HEK293 (cell line): ENCODE measurements around the gene ZNF582.

Experiments used
- CTCF ChIA-PET: fragments of 350-600 bp; formaldehyde crosslinking; extraction: SDS; loops from one replicate; lab custom pipeline; 2021; ENCODE audit warnings: antibody characterized with exemption; lab: Yijun Ruan, JAX
- POLR2A ChIA-PET: fragments of 300-600 bp; formaldehyde crosslinking; extraction: SDS; loops from one replicate; lab custom pipeline; 2020; ENCODE audit warnings: antibody characterized with exemption, inconsistent platforms; lab: Yijun Ruan, JAX
- H3K27ac ChIP-seq: fragments of 200-500 bp; sonication (Bioruptor generic); 2 replicates; pipeline ENCODE4 v1.5.1; 2014; ENCODE audit warnings: low read depth, low read length, control low read depth, inconsistent platforms; ENCODE audit errors: extremely low read depth
- H3K36me3 ChIP-seq, 2 experiments: fragments of 200-500 bp in 1 of 2; sonication (Bioruptor generic) in 1 of 2; 1 replicate in 1 of 2; 2 replicates in 1 of 2; pipeline ENCODE4 v1.5.1; 2014 to 2017; ENCODE audit warnings: inconsistent platforms in 2 of 2, low read length in 2 of 2; ENCODE audit not compliant: control insufficient read depth in 2 of 2, insufficient read depth in 1 of 2
- H3K4me1 ChIP-seq: fragments of 200-500 bp; sonication (Bioruptor generic); 2 replicates; pipeline ENCODE4 v1.5.1; 2014; ENCODE audit warnings: mild to moderate bottlenecking, low read length, inconsistent platforms; ENCODE audit not compliant: control insufficient read depth, insufficient read depth
- H3K4me3 ChIP-seq: 2 replicates; pipeline ENCODE4 v1.5.1; 2011; ENCODE audit warnings: low read depth, mild to moderate bottlenecking, control low read depth, low read length, moderate library complexity
- H3K9me3 ChIP-seq: fragments of 200-500 bp; sonication (Bioruptor generic); 2 replicates; pipeline ENCODE4 v1.5.1; 2014; ENCODE audit warnings: low read depth, low read length, inconsistent platforms; ENCODE audit not compliant: control insufficient read depth, insufficient read depth
- KLF10 ChIP-seq: fragments of 450-650 bp; IDR thresholded peaks from 2 replicates; pipeline ENCODE4 v1.5.1; 2018; ENCODE audit warnings: missing biosample characterization, mild to moderate bottlenecking, missing genetic modification characterization
- MYNN ChIP-seq: fragments of 450-650 bp; formaldehyde crosslinking; IDR thresholded peaks from 2 replicates; pipeline ENCODE4 v1.5.1; 2016; ENCODE audit warnings: missing biosample characterization, missing genetic modification characterization, borderline replicate concordance
- SETDB1 ChIP-seq: IDR thresholded peaks from one replicate; pipeline ENCODE4 v1.6.1; 2017; ENCODE audit warnings: mild to moderate bottlenecking, low read length, moderate library complexity, mixed read lengths; ENCODE audit not compliant: insufficient read length
- ZBTB48 ChIP-seq: fragments of 450-650 bp; formaldehyde crosslinking; IDR thresholded peaks from 2 replicates; pipeline ENCODE4 v1.5.1; 2016; ENCODE audit warnings: missing biosample characterization, missing genetic modification characterization
- ZNF114 ChIP-seq: fragments of 450-650 bp; formaldehyde crosslinking; IDR thresholded peaks from 2 replicates; pipeline ENCODE4 v1.5.0; 2017; ENCODE audit warnings: missing biosample characterization, missing genetic modification characterization
- ZNF146 ChIP-seq: fragments of 450-650 bp; formaldehyde crosslinking; IDR thresholded peaks from 2 replicates; pipeline ENCODE4 v1.5.1; 2016; ENCODE audit warnings: missing biosample characterization, missing genetic modification characterization
- ZNF184 ChIP-seq: fragments of 450-650 bp; IDR thresholded peaks from 2 replicates; pipeline ENCODE4 v1.5.1; 2018; ENCODE audit warnings: missing biosample characterization, mild to moderate bottlenecking, missing genetic modification characterization
- ZNF24 ChIP-seq: fragments of 450-650 bp; formaldehyde crosslinking; IDR thresholded peaks from 2 replicates; pipeline ENCODE4 v1.5.1; 2016; ENCODE audit warnings: missing biosample characterization, missing genetic modification characterization
- ZNF248 ChIP-seq: fragments of 450-650 bp; formaldehyde crosslinking; IDR thresholded peaks from 2 replicates; pipeline ENCODE4 v1.5.1; 2017; ENCODE audit warnings: missing biosample characterization, missing genetic modification characterization
- ZNF26 ChIP-seq: fragments of 450-650 bp; formaldehyde crosslinking; IDR thresholded peaks from 2 replicates; pipeline ENCODE4 v1.5.1; 2016; ENCODE audit warnings: missing biosample characterization, missing genetic modification characterization
- ZNF292 ChIP-seq: fragments of 450-650 bp; formaldehyde crosslinking; IDR thresholded peaks from 2 replicates; pipeline ENCODE4 v1.5.1; 2016; ENCODE audit warnings: low read depth, missing biosample characterization, missing genetic modification characterization, borderline replicate concordance
- ZNF311 ChIP-seq: fragments of 450-650 bp; formaldehyde crosslinking; IDR thresholded peaks from 2 replicates; pipeline ENCODE4 v1.5.1; 2017; ENCODE audit warnings: missing biosample characterization, missing genetic modification characterization, borderline replicate concordance
- ZNF48 ChIP-seq: fragments of 450-650 bp; formaldehyde crosslinking; IDR thresholded peaks from 2 replicates; pipeline ENCODE4 v1.5.1; 2016; ENCODE audit warnings: missing biosample characterization, missing genetic modification characterization
- ZNF518A ChIP-seq: fragments of 450-650 bp; formaldehyde crosslinking; conservative IDR thresholded peaks from 2 replicates; pipeline ENCODE4 v1.5.1; 2016; ENCODE audit warnings: low read depth, missing biosample characterization, missing genetic modification characterization
- ZNF610 ChIP-seq: fragments of 450-650 bp; formaldehyde crosslinking; IDR thresholded peaks from 2 replicates; pipeline ENCODE4 v1.5.1; 2016; ENCODE audit warnings: missing biosample characterization, missing genetic modification characterization, borderline replicate concordance
- ZNF664 ChIP-seq: fragments of 450-650 bp; formaldehyde crosslinking; IDR thresholded peaks from 2 replicates; pipeline ENCODE4 v1.5.1; 2016; ENCODE audit warnings: missing biosample characterization, missing genetic modification characterization
- ZNF830 ChIP-seq: fragments of 450-650 bp; IDR thresholded peaks from 2 replicates; pipeline ENCODE4 v1.5.0; 2018; ENCODE audit warnings: missing biosample characterization, missing genetic modification characterization, low read depth, mild to moderate bottlenecking, moderate library complexity
- ZNF843 ChIP-seq: fragments of 450-650 bp; formaldehyde crosslinking; IDR thresholded peaks from 2 replicates; pipeline ENCODE4 v1.5.1; 2016; ENCODE audit warnings: missing biosample characterization, missing genetic modification characterization
- ZXDB ChIP-seq: fragments of 450-650 bp; formaldehyde crosslinking; IDR thresholded peaks from 2 replicates; pipeline ENCODE4 v1.5.1; 2016; ENCODE audit warnings: missing biosample characterization, missing genetic modification characterization

Gene ZNF582

DNA sequence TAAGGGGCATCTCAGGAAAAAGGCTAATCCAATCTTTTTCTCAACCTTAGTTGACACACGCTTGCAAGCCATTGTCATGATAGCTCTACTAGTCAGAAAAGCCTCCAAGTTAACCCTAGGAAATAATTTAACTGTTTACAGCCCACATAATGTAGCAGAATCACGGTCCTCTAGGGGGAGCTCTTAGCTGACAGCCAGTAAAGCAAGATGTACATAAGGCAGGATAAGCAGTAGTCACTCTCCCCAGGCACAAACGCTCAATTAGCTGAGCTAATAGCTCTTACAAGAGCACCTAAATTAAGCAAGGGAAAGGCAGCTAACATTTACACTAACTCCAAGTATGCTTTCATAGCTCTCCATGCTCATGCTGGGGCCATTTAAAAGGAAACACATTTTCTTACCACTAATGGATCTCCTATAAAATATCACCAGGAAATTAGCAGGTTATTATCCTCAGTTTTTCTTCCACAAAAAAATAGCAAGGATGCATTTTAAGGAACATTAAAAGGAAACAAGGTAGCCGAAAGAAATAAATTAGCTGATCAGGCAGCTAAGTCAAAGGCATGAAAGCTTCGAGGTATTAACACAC lies 45.0 kb downstream of the ZNF582 start:
- no peak overlapping the region for H3K27ac ChIP-seq
- TF ChIP-seq ZNF26 (tag by site-specific recombination) (no peak), ZNF292 (tag by site-specific recombination) (no peak), ZNF146 (tag by site-specific recombination) (no peak), ZNF24 (tag by site-specific recombination) (no peak)
- no peaks in the 10 kb centered on the region for H3K36me3 ChIP-seq
- H3K9me3 ChIP-seq, result no peaks in the 10 kb centered on the region; the same call in 1 of the 2 replicates
- H3K4me1 ChIP-seq, result no peaks in the 10 kb centered on the region
- ChIA-PET POLR2A (interaction anchor here (1.1 kb wide), 1 partner anchor 19 kb away, joined by 3 read pairs; no protein-coding TSS in a partner anchor), CTCF (interaction anchor here (0.6 to 2.9 kb wide), 15 partner anchors 10 to 267 kb away, joined by 3 to 15 read pairs (median 4); no protein-coding TSS in a partner anchor)
- no peak overlapping the region for H3K4me3 ChIP-seq

DNA sequence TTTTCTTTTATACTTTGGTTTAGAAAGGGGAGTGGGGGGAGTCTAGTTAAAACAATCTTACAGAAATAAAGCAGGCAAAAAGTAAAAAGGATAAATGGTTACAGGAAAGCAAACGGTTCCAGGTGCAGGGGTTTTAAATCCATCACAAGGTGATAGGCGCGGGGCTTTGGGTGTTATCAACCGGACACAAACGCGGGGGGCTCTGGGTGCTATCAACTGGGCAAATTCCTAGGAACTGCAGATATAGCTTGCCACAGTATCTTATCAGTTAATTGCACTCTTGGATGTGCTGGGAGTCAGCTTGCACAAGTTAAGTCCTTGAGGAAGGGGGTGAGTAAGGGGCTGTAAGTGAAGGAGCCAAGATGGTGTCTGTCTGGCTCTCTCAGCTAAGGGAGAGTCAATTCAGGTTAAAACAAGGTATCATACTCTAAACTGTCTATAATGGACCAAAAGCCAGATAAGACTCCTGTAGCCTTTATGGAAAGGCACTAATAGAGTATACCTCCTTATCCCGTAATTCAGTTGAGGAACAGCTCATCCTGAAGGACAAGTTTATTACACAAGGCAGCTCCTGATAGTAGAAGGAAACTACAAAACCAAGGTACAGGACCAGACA lies 46.1 kb downstream of the ZNF582 start:
- H3K4me3 ChIP-seq, result no peak overlapping the region
- peaks cover 4% of the 10 kb centered on the region; the same call in 1 of the 2 replicates for H3K9me3 ChIP-seq
- no peaks in the 10 kb centered on the region for H3K4me1 ChIP-seq
- no peak overlapping the region for H3K27ac ChIP-seq
- no peaks in the 10 kb centered on the region for H3K36me3 ChIP-seq
- TF ChIP-seq ZBTB48, result no peak
- TF ChIP-seq ZNF184 (tag by site-specific recombination), result no peak
- no peak for TF ChIP-seq KLF10 (tag by site-specific recombination)
- no peak for TF ChIP-seq ZNF248 (tag by site-specific recombination)
- TF ChIP-seq ZNF24 (tag by site-specific recombination), result no peak
- no peak for TF ChIP-seq ZNF610 (tag by site-specific recombination)
- TF ChIP-seq ZNF664 (tag by site-specific recombination), result no peak
- no peak for TF ChIP-seq MYNN (tag by site-specific recombination)
- TF ChIP-seq ZNF114, result no peak
- TF ChIP-seq SETDB1, result no peak
- TF ChIP-seq ZNF830 (tag by site-specific recombination), result no peak
- TF ChIP-seq ZXDB (tag by site-specific recombination), result no peak
- TF ChIP-seq ZNF843 (tag by site-specific recombination), result no peak
- TF ChIP-seq ZNF311 (tag by site-specific recombination), result no peak
- ChIA-PET POLR2A (no interaction called here), CTCF (interaction anchor here (1.1 to 2.9 kb wide), 7 partner anchors 9 to 266 kb away, joined by 3 to 15 read pairs (median 5); no protein-coding TSS in a partner anchor)

DNA sequence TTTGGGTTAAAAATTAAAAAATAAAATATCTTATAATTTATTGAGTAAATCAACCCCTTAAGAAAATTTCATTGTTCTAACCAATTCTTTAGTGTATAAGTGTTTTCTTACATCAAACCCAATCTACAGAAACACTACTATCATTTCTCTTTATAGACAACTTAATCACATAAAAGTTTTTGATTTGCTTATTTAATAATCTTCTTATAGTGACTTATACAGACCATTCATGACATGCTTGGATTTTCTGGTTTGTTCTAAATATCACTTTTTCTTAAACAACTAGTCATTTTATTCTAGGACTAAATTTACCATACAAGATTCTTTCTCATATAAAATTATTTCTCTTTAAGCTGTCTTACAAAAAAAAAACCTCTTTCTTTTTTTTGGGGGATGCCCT lies 51.4 kb downstream of the ZNF582 start:
- CTCF ChIA-PET, result interaction anchor here (0.9 to 1.1 kb wide), 2 partner anchors 9 to 266 kb away, joined by 3 to 6 read pairs; no protein-coding TSS in a partner anchor
- Histone ChIP-seq H3K36me3 (no peaks in the 10 kb centered on the region), H3K9me3 (peaks cover 4% of the 10 kb centered on the region; the same call in 1 of the 2 replicates)

More for the DNA sequence above, 51.4 kb downstream of the ZNF582 start:
- no peak overlapping the region for H3K4me3 ChIP-seq
- TF ChIP-seq ZNF48 (tag by site-specific recombination), result no peak
- TF ChIP-seq ZNF518A (tag by site-specific recombination), result peak; percentile 40
- peak; percentile 97 for TF ChIP-seq SETDB1
- H3K4me1 ChIP-seq, result no peaks in the 10 kb centered on the region
- POLR2A ChIA-PET, result no interaction called here
- no peak overlapping the region for H3K27ac ChIP-seq
